HepG2 (cell line): ENCODE measurements around the gene YEATS4. TPM values are rescaled to one million over a fixed set of nuclear protein-coding genes. Genes with fewer than 3 reads are reported as not detected.

ENCODE experiments used
- ARNTL ChIP-seq: sonication (generic); formaldehyde crosslinking; IDR thresholded peaks from 2 replicates; pipeline ENCODE4 v1.4.0; 2020; ENCODE audit warnings: mild to moderate bottlenecking, missing genetic modification reagents
- CBFB ChIP-seq: sonication (generic); formaldehyde crosslinking; IDR thresholded peaks from 2 replicates; pipeline ENCODE4 v1.4.0; 2020; ENCODE audit warnings: missing genetic modification reagents
- FOXA1 ChIP-seq, 2 experiments: fragments of 450-650 bp in 1 of 2; sonication (generic) in 1 of 2; formaldehyde crosslinking in 1 of 2; IDR thresholded peaks; 2 replicates each; pipeline versions ENCODE4 v1.4.0 to v1.6.1; 2016 to 2020; ENCODE audit warnings: missing genetic modification reagents in 1 of 2
- HCFC1 ChIP-seq: fragments of 150-350 bp; IDR thresholded peaks from 2 replicates; pipeline ENCODE4 v1.6.1; 2014; ENCODE audit warnings: low read depth, low read length
- KDM5A ChIP-seq: fragments of 200-600 bp; sonication (generic); IDR thresholded peaks from 2 replicates; pipeline ENCODE4 v1.7.0; 2018; ENCODE audit warnings: antibody characterized with exemption, mild to moderate bottlenecking, low read length, borderline replicate concordance
- NFE2L1 ChIP-seq: sonication (generic); formaldehyde crosslinking; IDR thresholded peaks from 2 replicates; pipeline ENCODE4 v1.4.0; 2020; ENCODE audit warnings: missing genetic modification reagents, mild to moderate bottlenecking, borderline replicate concordance
- NFYC ChIP-seq: IDR thresholded peaks from 2 replicates; pipeline ENCODE4 v1.6.1; 2016; ENCODE audit warnings: missing genetic modification reagents, missing compliant biosample characterization
- PAWR ChIP-seq: sonication (generic); formaldehyde crosslinking; IDR thresholded peaks from 2 replicates; pipeline ENCODE4 v1.4.0; 2020; ENCODE audit warnings: missing genetic modification reagents, mild to moderate bottlenecking, borderline replicate concordance
- POLR2AphosphoS5 ChIP-seq: IDR thresholded peaks from 2 replicates; pipeline ENCODE4 v1.6.1; 2012; ENCODE audit warnings: low read depth, low read length
- RARA ChIP-seq: IDR thresholded peaks from 2 replicates; pipeline ENCODE4 v1.6.1; 2016; ENCODE audit warnings: missing genetic modification reagents, missing compliant biosample characterization
- REPIN1 ChIP-seq: sonication (generic); formaldehyde crosslinking; IDR thresholded peaks from 2 replicates; pipeline ENCODE4 v1.8.0; 2022; ENCODE audit warnings: missing genetic modification reagents, low read depth, mild to moderate bottlenecking, borderline replicate concordance
- SAP130 ChIP-seq: IDR thresholded peaks from 2 replicates; pipeline ENCODE4 v1.6.1; 2016; ENCODE audit warnings: low read depth
- SATB2 ChIP-seq: sonication (generic); formaldehyde crosslinking; IDR thresholded peaks from 2 replicates; pipeline ENCODE4 v1.5.0; 2020; ENCODE audit warnings: missing genetic modification reagents
- SIX1 ChIP-seq: sonication (generic); formaldehyde crosslinking; IDR thresholded peaks from 2 replicates; pipeline ENCODE4 v1.4.0; 2020; ENCODE audit warnings: missing genetic modification reagents, borderline replicate concordance
- SKI ChIP-seq: fragments of 450-650 bp; IDR thresholded peaks from one replicate; pipeline ENCODE4 v1.6.1; 2018; ENCODE audit warnings: mild to moderate bottlenecking; ENCODE audit not compliant: partially characterized antibody
- SP4 ChIP-seq: sonication (generic); formaldehyde crosslinking; IDR thresholded peaks from 2 replicates; pipeline ENCODE4 v1.8.1; 2023; ENCODE audit warnings: mild to moderate bottlenecking, missing genetic modification reagents
- TGIF2 ChIP-seq: IDR thresholded peaks from 2 replicates; pipeline ENCODE4 v1.6.1; 2016; ENCODE audit warnings: control low read depth, missing compliant biosample characterization
- ZFP1 ChIP-seq: IDR thresholded peaks from 2 replicates; pipeline ENCODE4 v1.6.1; 2016
- ZNF33B ChIP-seq: sonication (generic); formaldehyde crosslinking; IDR thresholded peaks from 2 replicates; pipeline ENCODE4 v1.5.1; 2020; ENCODE audit warnings: mild to moderate bottlenecking, missing genetic modification reagents
- ZNF382 ChIP-seq: sonication (generic); formaldehyde crosslinking; IDR thresholded peaks from 2 replicates; pipeline ENCODE4 v1.5.0; 2020; ENCODE audit warnings: missing genetic modification reagents, mild to moderate bottlenecking, borderline replicate concordance
- ZNF432 ChIP-seq: sonication (generic); formaldehyde crosslinking; IDR thresholded peaks from 2 replicates; pipeline ENCODE4 v1.5.0; 2020; ENCODE audit warnings: missing genetic modification reagents, mild to moderate bottlenecking, borderline replicate concordance
- ZNF781 ChIP-seq: sonication (generic); formaldehyde crosslinking; IDR thresholded peaks from 2 replicates; pipeline ENCODE4 v1.5.1; 2020; ENCODE audit warnings: borderline replicate concordance, mild to moderate bottlenecking, missing genetic modification reagents; ENCODE audit errors: not compliant biosample characterization
- polyA plus RNA-seq, 8 experiments: library from polyadenylated mRNA; depleted of rRNA in 3 of 8; stranded (reverse) in 7 of 8; unstranded in 1 of 8; fragments of >200 nt; fragmentation: Illumina TruSeq in 4 of 8; extraction: Trizol in 4 of 8; gene quantifications; 2 replicates each; pipeline versions ENCODE4 v1.2.1 to v1.2.3, GENCODE V29; 2011 to 2016; ENCODE audit warnings: low read depth in 4 of 8, missing spikeins in 1 of 8, mixed read lengths in 1 of 8; ENCODE audit not compliant: insufficient read depth in 1 of 8
- total RNA-seq, 5 experiments: library from RNA; depleted of rRNA; stranded (reverse); fragments of >200 nt; fragmentation: Illumina TruSeq; extraction: Trizol; gene quantifications; 2 replicates each; pipeline ENCODE4 v1.2.3, GENCODE V29; 2016; ENCODE audit warnings: low read depth in 1 of 5
- TF ChIP-seq, protein P1 (sequence below): sonication (generic); formaldehyde crosslinking; IDR thresholded peaks from 2 replicates; pipeline ENCODE4 v1.4.0; 2020; ENCODE audit warnings: mild to moderate bottlenecking, low read depth, missing genetic modification reagents
- TF ChIP-seq, protein P2 (sequence below): sonication (generic); formaldehyde crosslinking; IDR thresholded peaks from 2 replicates; pipeline ENCODE4 v1.8.0; 2022; ENCODE audit warnings: missing genetic modification reagents, low read depth, mild to moderate bottlenecking, borderline replicate concordance

YEATS4 gene
- total and polyA plus RNA-seq, 2 of the 13 experiments (the other 11 are each of a cell fraction or from before 2014, with no cell fraction given): 16.8 to 45.0 TPM

DNA sequence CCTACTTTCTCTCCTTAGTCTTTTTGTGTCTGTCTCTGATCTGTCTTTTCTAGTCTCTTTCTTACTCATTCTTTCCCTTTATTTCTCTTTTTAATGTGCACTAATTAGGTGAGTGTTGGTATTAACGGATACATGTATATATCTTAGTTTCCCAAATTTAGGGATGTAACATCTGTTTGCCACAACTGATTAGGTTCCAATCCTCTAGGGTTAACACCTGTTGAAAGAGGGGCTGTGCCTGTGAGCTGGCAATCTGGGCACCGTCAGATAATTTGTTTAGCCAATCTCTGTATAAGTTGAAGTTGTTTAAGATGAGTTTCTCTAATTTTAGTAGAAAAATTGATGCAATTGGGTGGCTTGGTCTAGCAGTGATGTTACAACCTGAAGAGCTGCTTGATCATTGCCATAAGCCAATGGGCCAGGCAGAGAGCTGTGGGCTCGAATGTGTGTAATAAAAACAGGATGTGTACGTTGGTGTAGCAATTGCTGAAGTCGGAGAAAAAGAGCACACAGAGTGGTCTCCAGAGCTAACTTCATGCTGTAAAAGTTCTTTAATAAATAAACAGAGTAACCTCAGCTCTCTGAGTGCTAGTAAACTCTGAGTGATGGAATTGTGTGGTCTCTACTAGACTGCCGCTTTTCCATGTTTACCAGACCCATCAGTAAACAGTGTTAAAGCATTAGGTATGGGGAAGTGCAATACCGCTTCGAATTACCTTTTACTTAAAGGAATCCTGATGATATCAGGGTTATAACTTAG, 29.7 kb upstream of the YEATS4 start (continued):
- TF ChIP-seq ZNF432 (CRISPR knock-in tag): no peak
- TF ChIP-seq ARNTL: no peak
- TF ChIP-seq ZNF382: no peak
- TF ChIP-seq ZNF33B (CRISPR knock-in tag): no peak
- no peak for TF ChIP-seq ZNF781 (CRISPR knock-in tag)
- 0 out of 2 replicates have a peak, but pooled peaks have one; percentile 41 for TF ChIP-seq KDM5A
- no peak for TF ChIP-seq POLR2AphosphoS5
- TF ChIP-seq TGIF2: 0 out of 2 replicates have a peak, but pooled peaks have one; percentile 30
- no peak for TF ChIP-seq SIX1 (CRISPR knock-in tag)
- TF ChIP-seq CBFB (CRISPR knock-in tag): no peak
- TF ChIP-seq ZFP1 (CRISPR knock-in tag): no peak
- TF ChIP-seq, protein P1, sequence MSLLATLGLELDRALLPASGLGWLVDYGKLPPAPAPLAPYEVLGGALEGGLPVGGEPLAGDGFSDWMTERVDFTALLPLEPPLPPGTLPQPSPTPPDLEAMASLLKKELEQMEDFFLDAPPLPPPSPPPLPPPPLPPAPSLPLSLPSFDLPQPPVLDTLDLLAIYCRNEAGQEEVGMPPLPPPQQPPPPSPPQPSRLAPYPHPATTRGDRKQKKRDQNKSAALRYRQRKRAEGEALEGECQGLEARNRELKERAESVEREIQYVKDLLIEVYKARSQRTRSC (CRISPR knock-in tag): no peak
- TF ChIP-seq SATB2 (CRISPR knock-in tag): no peak
- TF ChIP-seq SAP130 (CRISPR knock-in tag): peak; percentile 75
- 0 out of 2 replicates have a peak, but pooled peaks have one; percentile 22 for TF ChIP-seq FOXA1 (IDR thresholded peaks at IDR 0.05)
- peak; percentile 85 for TF ChIP-seq FOXA1 (CRISPR knock-in tag; IDR thresholded peaks at IDR 0.05)
- TF ChIP-seq REPIN1 (CRISPR knock-in tag): 0 out of 2 replicates have a peak, but pooled peaks have one; percentile 17
- TF ChIP-seq RARA (CRISPR knock-in tag): peak; percentile 52; the same call in 1 of the 2 replicates
- TF ChIP-seq PAWR (CRISPR knock-in tag): no peak
- TF ChIP-seq HCFC1: no peak
- TF ChIP-seq NFYC (CRISPR knock-in tag): no peak
- TF ChIP-seq, protein P2, sequence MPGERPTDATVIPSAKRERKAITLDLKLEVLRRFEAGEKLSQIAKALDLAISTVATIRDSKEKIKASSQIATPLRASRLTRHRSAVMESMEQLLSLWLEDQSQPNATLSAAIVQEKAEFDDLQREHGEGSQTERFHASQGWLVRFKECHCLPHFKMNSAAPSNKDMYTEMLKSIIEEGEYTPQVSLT (CRISPR knock-in tag): no peak
- no peak for TF ChIP-seq NFE2L1 (CRISPR knock-in tag)
- TF ChIP-seq SKI: no peak
- TF ChIP-seq SP4 (CRISPR knock-in tag): no peak
